SK-N-MC (cell line): ENCODE measurements around the gene UNC5C.

Experiments used
- EZH2 ChIP-seq: fragments of 200-600 bp; sonication (generic); IDR thresholded peaks from one replicate; pipeline ENCODE4 v1.6.1; 2017; ENCODE audit warnings: antibody characterized with exemption
- POLR2AphosphoS5 ChIP-seq: IDR thresholded peaks from 2 replicates; pipeline ENCODE4 v1.6.1; 2012; ENCODE audit warnings: mild to moderate bottlenecking, low read depth, low read length, borderline replicate concordance

DNA sequence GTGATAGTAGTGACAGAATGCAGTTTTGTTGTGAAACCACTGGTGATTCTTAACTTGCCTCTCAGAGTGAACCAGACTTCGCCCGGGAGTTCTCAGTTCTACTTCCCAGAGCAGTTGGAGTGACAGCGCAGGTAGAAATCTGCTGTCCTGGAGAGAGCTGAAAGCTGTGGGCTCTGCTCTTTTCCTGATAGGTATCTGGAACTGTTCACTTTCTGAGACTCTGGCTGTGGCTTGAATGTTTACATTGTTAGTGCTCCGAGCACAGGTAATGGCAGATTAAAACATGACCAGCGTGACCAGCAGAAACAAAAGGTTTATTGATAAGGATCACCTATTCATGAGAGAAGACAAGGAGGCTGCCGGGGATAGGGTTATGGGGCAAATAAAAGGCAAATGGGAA, 430.3 kb downstream of the UNC5C start:
- no peak for TF ChIP-seq POLR2AphosphoS5
- TF ChIP-seq EZH2, result no peak
